ENCODE data around the gene ANXA6. TPM values are rescaled to one million over a fixed set of nuclear protein-coding genes. Genes with fewer than 3 reads are reported as not detected.

Gene ANXA6
- total and polyA plus RNA-seq, 2 donors: 122 to 381 TPM

- Histone ChIP-seq H3K27ac (ENCODE audit: low read depth in 1 of 2, low read length in 1 of 2) (peak overlapping the region; percentile 96 to 99), H3K4me1 (ENCODE audit: control insufficient read depth in 2 of 2, insufficient read depth in 2 of 2, low read length in 2 of 2) (peaks cover 22 to 27% of the 10 kb centered on the region in 2 donors), H3K4me3 (ENCODE audit: low read length in 2 of 2) (peak overlapping the region; percentile 82 to 99), H3K36me3 (ENCODE audit: control insufficient read depth in 2 of 2, insufficient read depth in 2 of 2, low read length in 1 of 2) (peaks cover 10 to 17% of the 10 kb centered on the region in 2 donors), H3K9me3 (ENCODE audit: control insufficient read depth in 2 of 2, insufficient read depth in 1 of 2, low read length in 1 of 2) (peaks cover 0 to 2% of the 10 kb centered on the region in 2 donors), H3K27me3 (ENCODE audit: control insufficient read depth in 2 of 2, insufficient read depth in 1 of 2, low read length in 1 of 2) (no peaks in the 10 kb centered on the region)
- DNase-seq (ENCODE audit: low read depth in 6 of 9, low spot score in 9 of 9): peak in 1 of 9 donors; percentile 39
- 16% methylated on average over 21 of the region's 21 CpGs for WGBS
Observed at GRCh38 chr5:151079838-151080612, 77.6 kb downstream of the ANXA6 start.

GRCh38 chr5:151078490-151079262 is 78.9 kb downstream of the ANXA6 start:
- H3K27me3 ChIP-seq (ENCODE audit: control insufficient read depth in 2 of 2, insufficient read depth in 1 of 2, low read length in 1 of 2): no peaks in the 10 kb centered on the region
- H3K4me1 ChIP-seq (ENCODE audit: control insufficient read depth in 2 of 2, insufficient read depth in 2 of 2, low read length in 2 of 2): peaks cover 22 to 23% of the 10 kb centered on the region in 2 donors
- peaks cover 10 to 17% of the 10 kb centered on the region in 2 donors for H3K36me3 ChIP-seq (ENCODE audit: control insufficient read depth in 2 of 2, insufficient read depth in 2 of 2, low read length in 1 of 2)
- WGBS: 88% methylated on average over 16 of the region's 16 CpGs
- H3K4me3 ChIP-seq (ENCODE audit: low read length in 2 of 2): no peak overlapping the region
- H3K9me3 ChIP-seq (ENCODE audit: control insufficient read depth in 2 of 2, insufficient read depth in 1 of 2, low read length in 1 of 2): peaks cover 0 to 2% of the 10 kb centered on the region in 2 donors
- H3K27ac ChIP-seq (ENCODE audit: low read depth in 1 of 2, low read length in 1 of 2): no peak overlapping the region
- DNase-seq (ENCODE audit: low read depth in 6 of 9, low spot score in 9 of 9): no peak

- DNase-seq (ENCODE audit: low read depth in 6 of 9, low spot score in 9 of 9): no peak
- peaks cover 10 to 17% of the 10 kb centered on the region in 2 donors for H3K36me3 ChIP-seq (ENCODE audit: control insufficient read depth in 2 of 2, insufficient read depth in 2 of 2, low read length in 1 of 2)
- H3K4me3 ChIP-seq (ENCODE audit: low read length in 2 of 2): no peak overlapping the region
- peaks cover 15 to 17% of the 10 kb centered on the region in 2 donors for H3K4me1 ChIP-seq (ENCODE audit: control insufficient read depth in 2 of 2, insufficient read depth in 2 of 2, low read length in 2 of 2)
- no peaks in the 10 kb centered on the region for H3K27me3 ChIP-seq (ENCODE audit: control insufficient read depth in 2 of 2, insufficient read depth in 1 of 2, low read length in 1 of 2)
- H3K9me3 ChIP-seq (ENCODE audit: control insufficient read depth in 2 of 2, insufficient read depth in 1 of 2, low read length in 1 of 2): no peaks in the 10 kb centered on the region
- 97% methylated on average over 3 of the region's 3 CpGs for WGBS
- H3K27ac ChIP-seq (ENCODE audit: low read depth in 1 of 2, low read length in 1 of 2): no peak overlapping the region
Observed at GRCh38 chr5:151077967-151078366, 79.6 kb downstream of the ANXA6 start.

GRCh38 chr5:151077419-151077818 is 80.2 kb downstream of the ANXA6 start:
- Histone ChIP-seq H3K4me1 (ENCODE audit: control insufficient read depth in 2 of 2, insufficient read depth in 2 of 2, low read length in 2 of 2) (peaks cover 13% of the 10 kb centered on the region in 2 donors), H3K27me3 (ENCODE audit: control insufficient read depth in 2 of 2, insufficient read depth in 1 of 2, low read length in 1 of 2) (no peaks in the 10 kb centered on the region), H3K27ac (ENCODE audit: low read depth in 1 of 2, low read length in 1 of 2) (no peak overlapping the region), H3K4me3 (ENCODE audit: low read length in 2 of 2) (no peak overlapping the region), H3K9me3 (ENCODE audit: control insufficient read depth in 2 of 2, insufficient read depth in 1 of 2, low read length in 1 of 2) (no peaks in the 10 kb centered on the region), H3K36me3 (ENCODE audit: control insufficient read depth in 2 of 2, insufficient read depth in 2 of 2, low read length in 1 of 2) (peaks cover 10 to 17% of the 10 kb centered on the region in 2 donors)
- DNase-seq (ENCODE audit: low read depth in 6 of 9, low spot score in 9 of 9): no peak
- 97% methylated on average over 9 of the region's 9 CpGs for WGBS

- H3K27ac ChIP-seq (ENCODE audit: low read depth in 1 of 2, low read length in 1 of 2): no peak overlapping the region
- 97% methylated on average over 6 of the region's 6 CpGs for WGBS
Observed at GRCh38 chr5:151076616-151077015, 81.0 kb downstream of the ANXA6 start.

GRCh38 chr5:151075698-151076331 is 81.8 kb downstream of the ANXA6 start:
- Histone ChIP-seq H3K4me3 (ENCODE audit: low read length in 2 of 2) (no peak overlapping the region), H3K4me1 (ENCODE audit: control insufficient read depth in 2 of 2, insufficient read depth in 2 of 2, low read length in 2 of 2) (peaks cover 11 to 14% of the 10 kb centered on the region in 2 donors), H3K36me3 (ENCODE audit: control insufficient read depth in 2 of 2, insufficient read depth in 2 of 2, low read length in 1 of 2) (peaks cover 13 to 20% of the 10 kb centered on the region in 2 donors), H3K9me3 (ENCODE audit: control insufficient read depth in 2 of 2, insufficient read depth in 1 of 2, low read length in 1 of 2) (no peaks in the 10 kb centered on the region), H3K27me3 (ENCODE audit: control insufficient read depth in 2 of 2, insufficient read depth in 1 of 2, low read length in 1 of 2) (no peaks in the 10 kb centered on the region), H3K27ac (ENCODE audit: low read depth in 1 of 2, low read length in 1 of 2) (no peak overlapping the region)
- no peak for DNase-seq (ENCODE audit: low read depth in 6 of 9, low spot score in 9 of 9)
- WGBS: 96% methylated on average over 5 of the region's 5 CpGs

More at GRCh38 chr5:151076616-151077015, 81.0 kb downstream of the ANXA6 start:
- no peaks in the 10 kb centered on the region for H3K9me3 ChIP-seq (ENCODE audit: control insufficient read depth in 2 of 2, insufficient read depth in 1 of 2, low read length in 1 of 2)
- H3K4me3 ChIP-seq (ENCODE audit: low read length in 2 of 2): no peak overlapping the region
- DNase-seq (ENCODE audit: low read depth in 6 of 9, low spot score in 9 of 9): no peak
- peaks cover 13 to 17% of the 10 kb centered on the region in 2 donors for H3K4me1 ChIP-seq (ENCODE audit: control insufficient read depth in 2 of 2, insufficient read depth in 2 of 2, low read length in 2 of 2)
- H3K27me3 ChIP-seq (ENCODE audit: control insufficient read depth in 2 of 2, insufficient read depth in 1 of 2, low read length in 1 of 2): no peaks in the 10 kb centered on the region
- H3K36me3 ChIP-seq (ENCODE audit: control insufficient read depth in 2 of 2, insufficient read depth in 2 of 2, low read length in 1 of 2): peaks cover 10 to 20% of the 10 kb centered on the region in 2 donors

- no peak overlapping the region for H3K27ac ChIP-seq (ENCODE audit: low read depth in 1 of 2, low read length in 1 of 2)
- H3K9me3 ChIP-seq (ENCODE audit: control insufficient read depth in 2 of 2, insufficient read depth in 1 of 2, low read length in 1 of 2): no peaks in the 10 kb centered on the region
- H3K4me3 ChIP-seq (ENCODE audit: low read length in 2 of 2): no peak overlapping the region
- WGBS: 98% methylated on average over 2 of the region's 2 CpGs
- H3K36me3 ChIP-seq (ENCODE audit: control insufficient read depth in 2 of 2, insufficient read depth in 2 of 2, low read length in 1 of 2): peaks cover 17 to 20% of the 10 kb centered on the region in 2 donors
- H3K4me1 ChIP-seq (ENCODE audit: control insufficient read depth in 2 of 2, insufficient read depth in 2 of 2, low read length in 2 of 2): peaks cover 5 to 12% of the 10 kb centered on the region in 2 donors
- H3K27me3 ChIP-seq (ENCODE audit: control insufficient read depth in 2 of 2, insufficient read depth in 1 of 2, low read length in 1 of 2): no peaks in the 10 kb centered on the region
- DNase-seq (ENCODE audit: low read depth in 6 of 9, low spot score in 9 of 9): no peak
Observed at GRCh38 chr5:151074557-151074956, 83.0 kb downstream of the ANXA6 start.

GRCh38 chr5:151073280-151073679 is 84.3 kb downstream of the ANXA6 start:
- H3K4me1 ChIP-seq (ENCODE audit: control insufficient read depth in 2 of 2, insufficient read depth in 2 of 2, low read length in 2 of 2): peaks cover 15 to 25% of the 10 kb centered on the region in 2 donors
- H3K9me3 ChIP-seq (ENCODE audit: control insufficient read depth in 2 of 2, insufficient read depth in 1 of 2, low read length in 1 of 2): no peaks in the 10 kb centered on the region
- no peak overlapping the region for H3K27ac ChIP-seq (ENCODE audit: low read depth in 1 of 2, low read length in 1 of 2)
- H3K27me3 ChIP-seq (ENCODE audit: control insufficient read depth in 2 of 2, insufficient read depth in 1 of 2, low read length in 1 of 2): no peaks in the 10 kb centered on the region
- peaks cover 15 to 16% of the 10 kb centered on the region in 2 donors for H3K36me3 ChIP-seq (ENCODE audit: control insufficient read depth in 2 of 2, insufficient read depth in 2 of 2, low read length in 1 of 2)
- DNase-seq (ENCODE audit: low read depth in 6 of 9, low spot score in 9 of 9): no peak
- 97% methylated on average over 2 of the region's 2 CpGs for WGBS
- H3K4me3 ChIP-seq (ENCODE audit: low read length in 2 of 2): no peak overlapping the region
